GM12878 (cell line): ENCODE data around the gene CERT1. TPM values are rescaled to one million over a fixed set of nuclear protein-coding genes. Genes with fewer than 3 reads are reported as not detected.

ENCODE experiments used
- ATAC-seq: fragments of 200-7000 bp; cut with Tn5 transposase; 3 replicates; pipeline ENCODE4 v1.9.1; 2020; ENCODE audit warnings: mild to moderate bottlenecking, moderate library complexity
- BruUV-seq: library from RNA; stranded (reverse); fragments of 400-500 nt; replicated peaks from 2 replicates; lab custom pipeline; 2021; lab: Mats Ljungman, UMichigan
- CTCF ChIA-PET: fragments of 300-600 bp; sonication (Branson Sonifier 250); formaldehyde crosslinking; extraction: SDS; loops from one replicate; lab custom pipeline; 2021; ENCODE audit warnings: inconsistent platforms; lab: Yijun Ruan, JAX
- POLR2A ChIA-PET: fragments of 350-600 bp; formaldehyde crosslinking; extraction: SDS; loops from one replicate; lab custom pipeline; 2021; ENCODE audit warnings: inconsistent platforms; lab: Charles Lee
- RAD21 ChIA-PET: fragments of 300-600 bp; sonication (Branson Sonifier 250); formaldehyde crosslinking; loops from one replicate; lab custom pipeline; 2023; ENCODE audit warnings: antibody characterized with exemption; ENCODE audit not compliant: unreplicated experiment; lab: Charles Lee
- SMC1A ChIA-PET: fragments of 300-600 bp; sonication (Branson Sonifier 250); formaldehyde crosslinking; loops from one replicate; lab custom pipeline; 2023; ENCODE audit not compliant: unreplicated experiment, uncharacterized antibody; lab: Charles Lee
- DNase-seq: peaks from one replicate; pipeline ENCODE4 v3.0.0-alpha.2; 2011; ENCODE audit warnings: low read depth, low spot score
- FAIRE-seq: peaks from 3 replicates; lab custom pipeline; 2011; peaks lifted over from hg19 to GRCh38; lab: Jason Lieb, UNC
- H2AFZ ChIP-seq: 2 replicates; pipeline ENCODE4 v1.6.0; 2011; ENCODE audit warnings: low read depth, low read length, control low read depth; ENCODE audit not compliant: control insufficient read depth
- H3K27ac ChIP-seq: 2 replicates; pipeline ENCODE4 v1.5.1; 2011; ENCODE audit warnings: control low read depth; ENCODE audit not compliant: control insufficient read depth, insufficient read depth
- H3K27me3 ChIP-seq, 2 experiments: replicated peaks in 1 of 2; 2 replicates each; pipeline versions ENCODE4 v1.6.0 to v1.6.1; 2011; ENCODE audit warnings: low read length in 1 of 2; ENCODE audit not compliant: control insufficient read depth in 2 of 2, insufficient read depth in 2 of 2
- H3K36me3 ChIP-seq, 2 experiments: 2 replicates each; pipeline ENCODE4 v1.5.1; 2011; ENCODE audit warnings: low read length in 1 of 2; ENCODE audit not compliant: control insufficient read depth in 2 of 2, insufficient read depth in 2 of 2
- H3K4me1 ChIP-seq: 2 replicates; pipeline ENCODE4 v1.6.1; 2011; ENCODE audit warnings: mild to moderate bottlenecking, low read length, moderate library complexity, mixed read lengths; ENCODE audit not compliant: control insufficient read depth, insufficient read depth
- H3K4me2 ChIP-seq: 2 replicates; pipeline ENCODE4 v1.6.0; 2011; ENCODE audit warnings: control low read depth; ENCODE audit not compliant: control insufficient read depth, insufficient read depth
- H3K4me3 ChIP-seq: fragments of 200-600 bp; sonication (generic); 2 replicates; pipeline ENCODE4 v1.5.1; 2016
- H3K79me2 ChIP-seq: 2 replicates; pipeline ENCODE4 v1.6.0; 2011; ENCODE audit warnings: low read length; ENCODE audit not compliant: control insufficient read depth, insufficient read depth
- H3K9ac ChIP-seq: 2 replicates; pipeline ENCODE4 v1.8.0; 2011; ENCODE audit warnings: low read length, control low read depth, mixed read lengths; ENCODE audit not compliant: control insufficient read depth, insufficient read depth
- H3K9me3 ChIP-seq: replicated peaks from 3 replicates; pipeline ENCODE4 v1.5.1; 2011; ENCODE audit warnings: mild to moderate bottlenecking, low read length; ENCODE audit not compliant: control insufficient read depth, insufficient read depth
- H4K20me1 ChIP-seq: 2 replicates; pipeline ENCODE4 v1.6.0; 2011; ENCODE audit not compliant: control insufficient read depth, insufficient read depth
- ATF2 ChIP-seq: IDR thresholded peaks from 2 replicates; pipeline ENCODE4 v1.6.1; 2012; ENCODE audit warnings: low read length, inconsistent platforms
- ATF7 ChIP-seq: fragments of 450-650 bp; IDR thresholded peaks from 2 replicates; pipeline ENCODE4 v1.6.1; 2016; ENCODE audit warnings: low read depth, mild to moderate bottlenecking
- CEBPZ ChIP-seq: fragments of 150-350 bp; IDR thresholded peaks from 2 replicates; pipeline ENCODE4 v1.6.1; 2016; ENCODE audit warnings: low read depth, low read length
- EP300 ChIP-seq, 2 experiments: fragments of 150-350 bp in 1 of 2; IDR thresholded peaks; 2 replicates each; pipeline ENCODE4 v1.6.1; 2011 to 2012; ENCODE audit warnings: low read depth in 2 of 2, low read length in 2 of 2, borderline replicate concordance in 1 of 2, improper control_type of control experiment in 1 of 2, inconsistent platforms in 1 of 2; ENCODE audit not compliant: control insufficient read depth in 1 of 2
- ETV6 ChIP-seq, 2 experiments: fragments of 450-650 bp in 1 of 2; IDR thresholded peaks in 1 of 2; conservative IDR thresholded peaks in 1 of 2; 2 replicates each; pipeline ENCODE4 v1.6.1; 2014; ENCODE audit warnings: antibody characterized with exemption in 1 of 2, borderline replicate concordance in 1 of 2, low read depth in 1 of 2, mild to moderate bottlenecking in 1 of 2, moderate library complexity in 1 of 2
- GABPA ChIP-seq: IDR thresholded peaks from 2 replicates; pipeline ENCODE4 v1.6.1; 2014; ENCODE audit warnings: antibody characterized with exemption, low read depth, mild to moderate bottlenecking, inconsistent platforms
- HDGF ChIP-seq: fragments of 450-650 bp; IDR thresholded peaks from 2 replicates; pipeline ENCODE4 v1.6.1; 2016; ENCODE audit warnings: antibody characterized with exemption
- MYC ChIP-seq: IDR thresholded peaks from 2 replicates; pipeline ENCODE4 v1.6.1; 2011; ENCODE audit warnings: mild to moderate bottlenecking, low read length, moderate library complexity, inconsistent platforms; ENCODE audit not compliant: insufficient read depth, insufficient replicate concordance, insufficient read length, severe bottlenecking
- NBN ChIP-seq: fragments of 450-650 bp; IDR thresholded peaks from 2 replicates; pipeline ENCODE4 v1.6.1; 2016
- POU2F2 ChIP-seq: IDR thresholded peaks from 3 replicates; pipeline ENCODE4 v1.6.1; 2011; ENCODE audit warnings: low read depth, mild to moderate bottlenecking, low read length, borderline replicate concordance
- SMAD5 ChIP-seq: IDR thresholded peaks from 2 replicates; pipeline ENCODE4 v1.6.1; 2016; ENCODE audit warnings: antibody characterized with exemption, low read depth
- ZNF217 ChIP-seq: fragments of 450-650 bp; IDR thresholded peaks from 2 replicates; pipeline ENCODE4 v1.6.1; 2017; ENCODE audit warnings: antibody characterized with exemption, mild to moderate bottlenecking
- ZNF687 ChIP-seq: fragments of 450-650 bp; IDR thresholded peaks from 2 replicates; pipeline ENCODE4 v1.6.1; 2017; ENCODE audit warnings: mild to moderate bottlenecking, moderate library complexity
- ZZZ3 ChIP-seq: IDR thresholded peaks from 2 replicates; pipeline ENCODE4 v1.6.1; 2011; ENCODE audit warnings: low read depth; ENCODE audit not compliant: control insufficient read depth, insufficient read length
- WGBS: methylation state at CpG from one replicate; pipeline ENCODE4 v1.1.6; 2016; ENCODE audit warnings: low lambda C conversion rate; ENCODE audit not compliant: insufficient replicate concordance, insufficient coverage; ENCODE audit errors: missing lambda C conversion rate; 5-methylcytosine and 5-hydroxymethylcytosine counted together
- in situ Hi-C: fragments of 300-500 bp; cut with MboI; formaldehyde crosslinking; loops from 9 replicates; pipeline ENCODE4 v1.14.3; 2018; ENCODE audit warnings: mixed read lengths
- intact Hi-C: fragments of 100-400 bp; cut with micrococcal nuclease; formaldehyde crosslinking; loops from one replicate; pipeline ENCODE4 v1.14.2; 2022; ENCODE audit not compliant: unreplicated experiment
- polyA plus RNA-seq, 11 experiments: library from polyadenylated mRNA; depleted of rRNA in 4 of 11; unstranded in 6 of 11; stranded (reverse) in 5 of 11; fragments of >200 nt; fragmentation: Nextera tagmentation in 4 of 11; fragmentation: Illumina TruSeq in 1 of 11; extraction: Ambion mirVana in 4 of 11; extraction: Trizol in 1 of 11; gene quantifications; 1 replicate in 1 of 11; 2 replicates in 10 of 11; pipeline versions ENCODE4 v1.2.1 to v1.2.3, GENCODE V29; 2011 to 2016; ENCODE audit warnings: inconsistent platforms in 2 of 11, missing spikeins in 2 of 11, low read depth in 1 of 11
- total RNA-seq, 4 experiments: library from RNA; depleted of rRNA in 3 of 4; stranded (reverse); fragments of >200 nt in 3 of 4; fragmentation: Illumina TruSeq in 1 of 4; extraction: Trizol in 1 of 4; gene quantifications; 2 replicates each; pipeline versions ENCODE4 v1.2.1 to v1.2.3, GENCODE V29; 2013 to 2021

Gene CERT1
- total and polyA plus RNA-seq, 10 of the 15 experiments (the other 5 are each of a cell fraction or from before 2014, with no cell fraction given), result 7.7 to 36.7 (median 25.6) TPM

GRCh38 chr5:75523275-75523674 is 11.8 kb upstream of the CERT1 start:
- in situ Hi-C loops (no loop called here), intact Hi-C loops (no loop called here)
- Histone ChIP-seq H3K79me2 (peaks cover 90% of the 10 kb centered on the region), H3K9me3 (peaks cover 19% of the 10 kb centered on the region), H3K4me1 (peaks cover 34% of the 10 kb centered on the region), H2AFZ (no peak overlapping the region), H3K4me2 (peak overlapping the region; percentile 63), H3K4me3 (peak overlapping the region; percentile 6; the same call in 1 of the 2 replicates), H3K36me3 (peaks cover 0 to 2% of the 10 kb centered on the region in 2 experiments; a peak in 2 of 4 replicates), H4K20me1 (no peaks in the 10 kb centered on the region), H3K27me3 (no peaks in the 10 kb centered on the region), H3K27ac (peak overlapping the region; percentile 41), H3K9ac (no peak overlapping the region)
- DNase-seq (no peak), FAIRE-seq (no peak), ATAC-seq (no peak)
- WGBS, result 100% methylated on average over 1 of the region's 1 CpG
- no TSS peak for BruUV-seq
- ChIA-PET SMC1A (interaction anchor here (1.0 to 3.8 kb wide), 8 partner anchors 8 to 53 kb away, joined by 3 to 16 read pairs (median 13); partner anchors contain the start of gene POLK), RAD21 (interaction anchor here (1.2 to 1.9 kb wide), 2 partner anchors 44 to 47 kb away, joined by 4 to 16 read pairs; no protein-coding TSS in a partner anchor), POLR2A (interaction anchor here (0.6 to 1.5 kb wide), 5 partner anchors 9 to 50 kb away, joined by 3 to 7 read pairs (median 4); no protein-coding TSS in a partner anchor), CTCF (interaction anchor here (1.4 kb wide), 2 partner anchors 47 to 52 kb away, joined by 4 read pairs; no protein-coding TSS in a partner anchor)
- TF ChIP-seq CEBPZ, result no peak
- TF ChIP-seq ETV6 (conservative IDR thresholded peaks at IDR 0.05 in 1 of 2, IDR thresholded peaks at IDR 0.05 in 1 of 2; ENCODE audit: borderline replicate concordance in 1 of 2, low read depth in 1 of 2), result no peak
- no peak for TF ChIP-seq MYC
- no peak for TF ChIP-seq ZNF687
- no peak for TF ChIP-seq SMAD5
- no peak for TF ChIP-seq ZNF217
- TF ChIP-seq EP300 (IDR thresholded peaks at IDR 0.05; ENCODE audit: borderline replicate concordance in 1 of 2, control insufficient read depth in 1 of 2, low read depth in 2 of 2, low read length in 2 of 2), result no peak
- TF ChIP-seq ATF2, result no peak
- no peak for TF ChIP-seq NBN
- no peak for TF ChIP-seq HDGF
- no peak for TF ChIP-seq ATF7
- no peak for TF ChIP-seq POU2F2
- no peak for TF ChIP-seq GABPA
- no peak for TF ChIP-seq ZZZ3
